Stomach (tissue), 9 donors: Measurements from ENCODE around the gene RTN4RL1. TPM values are rescaled to one million over a fixed set of nuclear protein-coding genes. Genes with fewer than 3 reads are reported as not detected.
A peak's percentile ranks its signal among the peaks of the same experiment; 100 is the strongest.

Experiments
- DNase-seq, 2 donors: peaks; one replicate each; pipeline versions ENCODE4 v3.0.0 to v3.0.0-alpha.2; 2013 to 2019
- H3K27ac ChIP-seq, 5 donors: fragments of 200-600 bp in 4 of 5; sonication (generic) in 4 of 5; one replicate each; pipeline ENCODE4 v1.5.1; 2013 to 2019; ENCODE audit warnings: mild to moderate bottlenecking in 1 of 5, moderate library complexity in 1 of 5
- H3K27me3 ChIP-seq, 3 donors: fragments of 200-600 bp; sonication (generic); one replicate each; pipeline ENCODE4 v1.5.1; 2017 to 2019; ENCODE audit warnings: mixed run types in 1 of 3
- H3K36me3 ChIP-seq, 4 donors: fragments of 200-600 bp; sonication (generic); 1 replicate in 3 of 4; 2 replicates in 1 of 4; pipeline ENCODE4 v1.5.1; 2016 to 2019
- H3K4me1 ChIP-seq, 4 donors: fragments of 200-600 bp; sonication (generic); one replicate each; pipeline ENCODE4 v1.5.1; 2016 to 2019
- H3K4me3 ChIP-seq, 4 donors: fragments of 200-600 bp; sonication (generic) in 3 of 4; one replicate each; pipeline ENCODE4 v1.5.1; 2016 to 2019; ENCODE audit warnings: mild to moderate bottlenecking in 1 of 4
- H3K9me3 ChIP-seq, 4 donors: fragments of 200-600 bp; sonication (generic); one replicate each; pipeline ENCODE4 v1.5.1; 2016 to 2019
- EP300 ChIP-seq: sonication (generic); formaldehyde crosslinking; IDR thresholded peaks from one replicate; pipeline ENCODE4 v1.6.1; 2017; ENCODE audit warnings: antibody characterized with exemption
- POLR2A ChIP-seq, 4 donors: fragments of 450-650 bp; IDR thresholded peaks; one replicate each; pipeline ENCODE4 v1.6.1; 2016; ENCODE audit warnings: antibody characterized with exemption in 4 of 4, control low read depth in 2 of 4, mild to moderate bottlenecking in 1 of 4, moderate library complexity in 1 of 4
- POLR2AphosphoS5 ChIP-seq, 3 donors: sonication (generic); formaldehyde crosslinking; IDR thresholded peaks; one replicate each; pipeline ENCODE4 v1.6.1; 2016; ENCODE audit warnings: antibody characterized with exemption in 3 of 3
- WGBS, 5 donors: extraction: QIAGEN DNeasy Blood & Tissue Kit in 3 of 5; methylation state at CpG; one replicate each; pipeline versions ENCODE4 v1.1.5 to v1.1.7; 2013 to 2018; 5-methylcytosine and 5-hydroxymethylcytosine counted together
- intact Hi-C: fragments of 100-400 bp; cut with DNase I; formaldehyde crosslinking; loops from one replicate; pipeline ENCODE4 v1.15.1; 2023; ENCODE audit warnings: low total_unique reads
- polyA plus RNA-seq, 3 donors: library from polyadenylated mRNA; stranded (reverse); fragments of 200-250 nt; gene quantifications; one replicate each; pipeline ENCODE4 v1.2.3, GENCODE V29; 2013
- total RNA-seq, 5 donors: library from RNA; depleted of rRNA; stranded (reverse); fragments of >200 nt; gene quantifications; one replicate each; pipeline versions ENCODE4 v1.1.0 to v1.2.3, GENCODE V29; 2014 to 2016
- TF ChIP-seq, protein P1 (sequence below), 7 experiments: fragments of 450-650 bp in 4 of 7; fragments of 200-600 bp in 3 of 7; sonication (generic) in 3 of 7; IDR thresholded peaks; one replicate each; pipeline ENCODE4 v1.5.1; 2016 to 2019; ENCODE audit warnings: antibody characterized with exemption in 7 of 7, control low read depth in 2 of 7, mild to moderate bottlenecking in 1 of 7
- donor health status: healthy with polysubstance abuse.
- donor health status: Bipolar disorder and iron deficiency.
- donor health status: healthy.

Gene RTN4RL1
- total and polyA plus RNA-seq, 8 donors = 0.50 to 0.92 (median 0.72) TPM; not detected in 4

DNA sequence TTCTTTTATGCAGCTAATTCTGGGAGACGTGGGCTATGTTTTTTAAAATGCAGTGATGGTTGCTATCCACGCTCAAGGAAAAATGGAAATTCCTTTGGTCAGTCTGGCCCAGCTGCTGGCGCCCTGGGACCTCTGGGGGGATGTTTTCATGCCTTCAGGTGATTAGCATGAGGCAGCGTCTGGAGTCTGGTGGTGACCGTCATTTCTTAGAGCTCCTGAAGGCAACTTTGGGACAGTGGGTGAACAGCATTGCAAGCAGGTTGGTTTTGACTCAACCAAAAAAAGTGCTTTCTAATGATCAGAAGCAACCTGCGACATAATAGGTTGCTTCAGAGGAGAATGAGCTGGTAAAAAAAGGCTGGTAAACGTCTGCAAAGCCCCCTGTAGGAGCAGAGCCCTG is 113.0 kb downstream of the RTN4RL1 start:
- intact Hi-C loops = no loop called here
- DNase-seq = no peak
- Histone ChIP-seq H3K4me3 (no peak overlapping the region), H3K9me3 (no peaks in the 10 kb centered on the region), H3K27ac (no peak overlapping the region), H3K4me1 (peaks cover 9 to 15% (median 11%) of the 10 kb centered on the region in 4 donors), H3K36me3 (no peaks in the 10 kb centered on the region), H3K27me3 (peaks cover 4 to 100% (median 44%) of the 10 kb centered on the region in 3 donors)
- TF ChIP-seq POLR2A (IDR thresholded peaks at IDR 0.05) = no peak
- no peak for TF ChIP-seq EP300
- TF ChIP-seq, protein P1, sequence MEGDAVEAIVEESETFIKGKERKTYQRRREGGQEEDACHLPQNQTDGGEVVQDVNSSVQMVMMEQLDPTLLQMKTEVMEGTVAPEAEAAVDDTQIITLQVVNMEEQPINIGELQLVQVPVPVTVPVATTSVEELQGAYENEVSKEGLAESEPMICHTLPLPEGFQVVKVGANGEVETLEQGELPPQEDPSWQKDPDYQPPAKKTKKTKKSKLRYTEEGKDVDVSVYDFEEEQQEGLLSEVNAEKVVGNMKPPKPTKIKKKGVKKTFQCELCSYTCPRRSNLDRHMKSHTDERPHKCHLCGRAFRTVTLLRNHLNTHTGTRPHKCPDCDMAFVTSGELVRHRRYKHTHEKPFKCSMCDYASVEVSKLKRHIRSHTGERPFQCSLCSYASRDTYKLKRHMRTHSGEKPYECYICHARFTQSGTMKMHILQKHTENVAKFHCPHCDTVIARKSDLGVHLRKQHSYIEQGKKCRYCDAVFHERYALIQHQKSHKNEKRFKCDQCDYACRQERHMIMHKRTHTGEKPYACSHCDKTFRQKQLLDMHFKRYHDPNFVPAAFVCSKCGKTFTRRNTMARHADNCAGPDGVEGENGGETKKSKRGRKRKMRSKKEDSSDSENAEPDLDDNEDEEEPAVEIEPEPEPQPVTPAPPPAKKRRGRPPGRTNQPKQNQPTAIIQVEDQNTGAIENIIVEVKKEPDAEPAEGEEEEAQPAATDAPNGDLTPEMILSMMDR (IDR thresholded peaks at IDR 0.05) = no peak
- no peak for TF ChIP-seq POLR2AphosphoS5 (IDR thresholded peaks at IDR 0.05)
- WGBS, 5 donors = 57 to 63% (median 59%) methylated on average over 7 of the region's 7 CpGs

GRCh38 chr17:1909985-1910384 is 115.1 kb downstream of the RTN4RL1 start:
- intact Hi-C loops = loop anchor here (5.0 kb wide), 1 partner anchor 117 kb away; the partner anchor contains the start of gene RTN4RL1
- DNase-seq = no peak
- WGBS, 5 donors = 60 to 83% (median 74%) methylated on average over 3 of the region's 3 CpGs
- Histone ChIP-seq H3K27me3 (peaks cover 4 to 100% (median 62%) of the 10 kb centered on the region in 3 donors), H3K27ac (no peak overlapping the region), H3K36me3 (no peaks in the 10 kb centered on the region), H3K4me1 (peaks cover 9 to 17% (median 12%) of the 10 kb centered on the region in 4 donors), H3K9me3 (no peaks in the 10 kb centered on the region), H3K4me3 (no peak overlapping the region)
- TF ChIP-seq, protein P1 (IDR thresholded peaks at IDR 0.05) = no peak
- TF ChIP-seq POLR2AphosphoS5 (IDR thresholded peaks at IDR 0.05) (no peak), POLR2A (IDR thresholded peaks at IDR 0.05) (no peak), EP300 (no peak)

- Histone ChIP-seq H3K27me3 (peaks cover 4 to 92% (median 64%) of the 10 kb centered on the region in 3 donors), H3K4me3 (peak overlapping the region; percentile 7 to 40 (median 22)), H3K4me1 (peaks cover 9 to 17% (median 12%) of the 10 kb centered on the region in 4 donors), H3K27ac (no peak overlapping the region), H3K9me3 (no peaks in the 10 kb centered on the region), H3K36me3 (no peaks in the 10 kb centered on the region)
- intact Hi-C loops = loop anchor here (5.0 kb wide), 1 partner anchor 118 kb away; the partner anchor contains the start of gene RTN4RL1
- peak; percentile 65 to 90 for DNase-seq
- WGBS, 5 donors = 4 to 9% (median 7%) methylated on average over 10 to 22 of the region's 22 CpGs
- TF ChIP-seq EP300 (no peak), POLR2A (IDR thresholded peaks at IDR 0.05) (no peak), POLR2AphosphoS5 (IDR thresholded peaks at IDR 0.05) (peak in 1 of 3 donors; percentile 46)
- TF ChIP-seq, protein P1 (IDR thresholded peaks at IDR 0.05) = peak in 5 of 7 experiments; percentile 46 to 70 (median 53)
Measured at GRCh38 chr17:1908699-1909309, 116.3 kb downstream of the RTN4RL1 start.

DNA sequence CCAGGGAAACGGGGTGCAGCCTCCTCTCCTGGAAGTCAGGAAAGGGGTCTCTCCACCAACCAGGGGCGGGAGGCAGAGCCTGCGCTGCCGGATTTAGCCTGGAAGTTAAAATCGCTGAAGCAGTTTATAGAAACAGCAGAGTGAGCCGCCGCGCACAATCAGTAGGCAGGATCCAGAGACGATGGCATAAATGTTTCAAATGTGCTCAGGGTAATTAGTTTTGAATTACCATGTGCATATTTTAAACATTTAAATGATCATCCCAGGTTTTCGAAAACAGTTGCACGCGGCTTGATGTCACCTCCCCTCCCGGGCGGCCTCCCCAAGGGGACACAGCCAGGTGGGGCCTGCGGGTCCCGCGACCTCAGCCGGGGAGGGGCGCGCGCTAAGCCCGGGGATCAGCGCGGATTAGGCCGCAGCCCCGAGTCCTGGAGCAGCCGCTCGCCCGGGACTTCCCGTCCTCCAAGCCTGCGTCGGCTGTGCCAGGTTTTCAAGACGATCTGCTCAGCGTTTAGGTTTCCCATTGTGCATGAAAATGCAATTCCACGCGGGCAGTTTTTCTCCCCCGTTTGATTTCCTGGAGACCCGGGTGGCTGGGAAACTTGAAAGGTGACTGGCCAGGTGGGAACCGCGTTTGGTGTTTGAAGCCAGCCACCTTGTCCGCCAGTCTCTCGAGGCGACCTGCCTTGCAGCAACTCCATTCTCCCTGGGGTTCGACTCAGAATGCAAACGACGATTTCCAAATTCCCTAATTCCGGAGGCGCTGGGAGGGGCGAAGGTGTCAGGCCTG is 117.0 kb downstream of the RTN4RL1 start:
- 5 to 17% (median 10%) methylated on average over 23 to 49 of the region's 49 CpGs for WGBS, 5 donors
- Histone ChIP-seq H3K27me3 (peaks cover 4 to 85% (median 57%) of the 10 kb centered on the region in 3 donors), H3K4me3 (peak overlapping the region; percentile 7 to 40 (median 22)), H3K4me1 (peaks cover 9 to 17% (median 12%) of the 10 kb centered on the region in 4 donors), H3K27ac (no peak overlapping the region), H3K9me3 (no peaks in the 10 kb centered on the region), H3K36me3 (no peaks in the 10 kb centered on the region)
- peak in 1 of 2 donors; percentile 69 for DNase-seq
- intact Hi-C loops = loop anchor here (5.0 kb wide), 1 partner anchor 119 kb away; the partner anchor contains the start of gene RTN4RL1
- TF ChIP-seq, protein P1 (IDR thresholded peaks at IDR 0.05) = no peak
- TF ChIP-seq POLR2AphosphoS5 (IDR thresholded peaks at IDR 0.05) (no peak), EP300 (no peak)
